K562 (cell line): ENCODE data around the gene TMEM120B. TPM values are rescaled to one million over a fixed set of nuclear protein-coding genes. Genes with fewer than 3 reads are reported as not detected.

Source experiments
- CBFB ChIP-seq: sonication (generic); formaldehyde crosslinking; IDR thresholded peaks from 2 replicates; pipeline ENCODE4 v1.4.0; 2020; ENCODE audit warnings: mild to moderate bottlenecking, missing genetic modification reagents
- CC2D1A ChIP-seq: fragments of 450-650 bp; IDR thresholded peaks from 2 replicates; pipeline ENCODE4 v1.6.1; 2017; ENCODE audit warnings: mild to moderate bottlenecking
- ETV5 ChIP-seq: sonication (generic); formaldehyde crosslinking; IDR thresholded peaks from 2 replicates; pipeline ENCODE4 v1.4.0; 2020; ENCODE audit warnings: low read depth, mild to moderate bottlenecking, missing genetic modification reagents
- KLF1 ChIP-seq: fragments of 450-650 bp; IDR thresholded peaks from 2 replicates; pipeline ENCODE4 v1.6.1; 2016; ENCODE audit warnings: missing genetic modification characterization, missing compliant biosample characterization
- L3MBTL2 ChIP-seq: fragments of 450-650 bp; IDR thresholded peaks from 2 replicates; pipeline ENCODE4 v1.6.1; 2016; ENCODE audit warnings: mild to moderate bottlenecking, moderate library complexity
- PHF20 ChIP-seq: fragments of 450-650 bp; IDR thresholded peaks from 2 replicates; pipeline ENCODE4 v1.6.1; 2018; ENCODE audit not compliant: partially characterized antibody
- POLR2AphosphoS5 ChIP-seq: IDR thresholded peaks from 2 replicates; pipeline ENCODE4 v1.6.1; 2011; ENCODE audit warnings: mild to moderate bottlenecking, low read depth, low read length, moderate library complexity; ENCODE audit not compliant: control insufficient read depth, insufficient read depth
- RBM14 ChIP-seq: fragments of 200-400 bp; formaldehyde crosslinking; IDR thresholded peaks from 2 replicates; pipeline ENCODE4 v1.6.1; 2018; ENCODE audit warnings: low read depth, mild to moderate bottlenecking, low read length, moderate library complexity, borderline replicate concordance; ENCODE audit not compliant: insufficient read depth
- ZKSCAN1 ChIP-seq: fragments of 150-350 bp; IDR thresholded peaks from 2 replicates; pipeline ENCODE4 v1.6.1; 2016; ENCODE audit warnings: low read depth, low read length
- ZNF146 ChIP-seq: IDR thresholded peaks from one replicate; pipeline ENCODE4 v1.6.1; 2018; ENCODE audit warnings: missing compliant biosample characterization; ENCODE audit not compliant: unreplicated experiment
- ZNF830 ChIP-seq: fragments of 250-450 bp; sonication (Bioruptor Pico); IDR thresholded peaks from 2 replicates; pipeline ENCODE4 v1.5.0; 2021; ENCODE audit warnings: mild to moderate bottlenecking
- polyA plus RNA-seq, 8 experiments: library from polyadenylated mRNA; depleted of rRNA in 4 of 8; stranded (reverse) in 5 of 8; unstranded in 3 of 8; fragments of >200 nt; fragmentation: Nextera tagmentation in 2 of 8; fragmentation: Illumina TruSeq in 1 of 8; extraction: Ambion mirVana in 2 of 8; extraction: Trizol in 1 of 8; gene quantifications; 2 replicates each; pipeline versions ENCODE4 v1.2.1 to v1.2.3, GENCODE V29; 2011 to 2014; ENCODE audit warnings: inconsistent platforms in 1 of 8, missing spikeins in 1 of 8
- total RNA-seq, 7 experiments: library from RNA; depleted of rRNA in 6 of 7; stranded (reverse); fragments of >200 nt in 6 of 7; fragmentation: Illumina TruSeq in 2 of 7; extraction: Trizol in 2 of 7; gene quantifications; 2 replicates each; pipeline versions ENCODE4 v1.2.1 to v1.2.3, GENCODE V29; 2011 to 2021; ENCODE audit warnings: low replicate concordance in 1 of 7
- TF ChIP-seq, protein P1 (sequence below): sonication (generic); formaldehyde crosslinking; IDR thresholded peaks from 2 replicates; pipeline ENCODE4 v1.8.0; 2022; ENCODE audit warnings: mild to moderate bottlenecking, missing genetic modification reagents
- TF ChIP-seq, protein P2 (sequence below), 2 experiments: fragments of 450-650 bp in 1 of 2; IDR thresholded peaks; 2 replicates each; pipeline ENCODE4 v1.6.1; 2011 to 2017; ENCODE audit warnings: low read depth in 2 of 2, antibody characterized with exemption in 1 of 2, borderline replicate concordance in 1 of 2, low read length in 1 of 2, mild to moderate bottlenecking in 1 of 2, mixed read lengths in 1 of 2; ENCODE audit not compliant: control insufficient read depth in 1 of 2
- TF ChIP-seq, protein P3 (sequence below): sonication (generic); formaldehyde crosslinking; IDR thresholded peaks from 2 replicates; pipeline ENCODE4 v1.8.0; 2023; ENCODE audit warnings: mild to moderate bottlenecking, missing genetic modification reagents
- TF ChIP-seq, protein P4 (sequence below): fragments of 250-450 bp; sonication (Bioruptor Pico); IDR thresholded peaks from 2 replicates; pipeline ENCODE4 v1.9.0; 2021; ENCODE audit warnings: mild to moderate bottlenecking
- TF ChIP-seq, protein P5 (sequence below), 2 experiments: fragments of 450-650 bp; conservative IDR thresholded peaks; 2 replicates each; pipeline ENCODE4 v1.6.1; 2017; ENCODE audit warnings: mild to moderate bottlenecking in 2 of 2, moderate library complexity in 2 of 2
- TF ChIP-seq, protein P6 (sequence below): fragments of 450-650 bp; formaldehyde crosslinking; IDR thresholded peaks from 2 replicates; pipeline ENCODE4 v1.4.0; 2022; ENCODE audit warnings: missing genetic modification characterization

The TMEM120B gene
- total and polyA plus RNA-seq, 9 of the 15 experiments (the other 6 are each of a cell fraction or from before 2014, with no cell fraction given): 1.7 to 18.6 (median 7.4) TPM

DNA sequence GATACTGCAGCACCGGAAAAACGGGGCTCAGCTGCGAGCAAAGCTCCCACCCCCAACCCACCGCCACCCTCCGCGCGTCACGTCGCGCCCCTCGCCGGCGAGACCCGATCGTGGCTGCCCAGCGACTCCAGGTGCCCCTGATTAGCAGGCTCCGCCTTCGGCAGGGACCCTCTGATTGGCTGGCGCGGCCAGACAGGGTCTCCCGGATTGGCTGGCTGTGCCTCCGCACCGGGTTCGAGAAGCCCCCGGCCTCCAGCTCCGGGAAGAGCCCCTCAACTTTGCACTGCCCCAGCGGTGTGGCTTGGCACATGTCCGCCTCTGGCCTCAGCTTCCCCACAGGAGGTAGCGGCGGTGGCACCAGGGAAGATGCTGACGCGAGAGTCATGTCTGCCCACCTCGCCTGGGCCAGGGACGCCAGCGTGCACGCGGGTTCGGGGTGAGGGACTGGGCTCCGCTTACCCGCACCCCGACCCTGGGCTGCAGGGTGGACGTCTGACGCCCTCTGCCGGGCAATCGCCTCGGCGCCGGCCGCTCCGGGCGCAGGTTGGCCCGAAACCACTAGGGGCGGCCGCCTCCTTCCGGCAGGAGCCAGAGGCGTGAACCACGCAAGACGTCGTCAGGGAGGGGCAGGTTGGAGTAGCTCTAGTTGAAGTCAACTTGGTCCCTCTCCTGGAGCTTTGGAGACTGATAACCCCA lies 81.4 kb downstream of the TMEM120B start (continued):
- TF ChIP-seq, protein P1, sequence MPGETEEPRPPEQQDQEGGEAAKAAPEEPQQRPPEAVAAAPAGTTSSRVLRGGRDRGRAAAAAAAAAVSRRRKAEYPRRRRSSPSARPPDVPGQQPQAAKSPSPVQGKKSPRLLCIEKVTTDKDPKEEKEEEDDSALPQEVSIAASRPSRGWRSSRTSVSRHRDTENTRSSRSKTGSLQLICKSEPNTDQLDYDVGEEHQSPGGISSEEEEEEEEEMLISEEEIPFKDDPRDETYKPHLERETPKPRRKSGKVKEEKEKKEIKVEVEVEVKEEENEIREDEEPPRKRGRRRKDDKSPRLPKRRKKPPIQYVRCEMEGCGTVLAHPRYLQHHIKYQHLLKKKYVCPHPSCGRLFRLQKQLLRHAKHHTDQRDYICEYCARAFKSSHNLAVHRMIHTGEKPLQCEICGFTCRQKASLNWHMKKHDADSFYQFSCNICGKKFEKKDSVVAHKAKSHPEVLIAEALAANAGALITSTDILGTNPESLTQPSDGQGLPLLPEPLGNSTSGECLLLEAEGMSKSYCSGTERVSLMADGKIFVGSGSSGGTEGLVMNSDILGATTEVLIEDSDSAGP (CRISPR knock-in tag): peak; percentile 41; the same call in 1 of the 2 replicates
- TF ChIP-seq, protein P2, sequence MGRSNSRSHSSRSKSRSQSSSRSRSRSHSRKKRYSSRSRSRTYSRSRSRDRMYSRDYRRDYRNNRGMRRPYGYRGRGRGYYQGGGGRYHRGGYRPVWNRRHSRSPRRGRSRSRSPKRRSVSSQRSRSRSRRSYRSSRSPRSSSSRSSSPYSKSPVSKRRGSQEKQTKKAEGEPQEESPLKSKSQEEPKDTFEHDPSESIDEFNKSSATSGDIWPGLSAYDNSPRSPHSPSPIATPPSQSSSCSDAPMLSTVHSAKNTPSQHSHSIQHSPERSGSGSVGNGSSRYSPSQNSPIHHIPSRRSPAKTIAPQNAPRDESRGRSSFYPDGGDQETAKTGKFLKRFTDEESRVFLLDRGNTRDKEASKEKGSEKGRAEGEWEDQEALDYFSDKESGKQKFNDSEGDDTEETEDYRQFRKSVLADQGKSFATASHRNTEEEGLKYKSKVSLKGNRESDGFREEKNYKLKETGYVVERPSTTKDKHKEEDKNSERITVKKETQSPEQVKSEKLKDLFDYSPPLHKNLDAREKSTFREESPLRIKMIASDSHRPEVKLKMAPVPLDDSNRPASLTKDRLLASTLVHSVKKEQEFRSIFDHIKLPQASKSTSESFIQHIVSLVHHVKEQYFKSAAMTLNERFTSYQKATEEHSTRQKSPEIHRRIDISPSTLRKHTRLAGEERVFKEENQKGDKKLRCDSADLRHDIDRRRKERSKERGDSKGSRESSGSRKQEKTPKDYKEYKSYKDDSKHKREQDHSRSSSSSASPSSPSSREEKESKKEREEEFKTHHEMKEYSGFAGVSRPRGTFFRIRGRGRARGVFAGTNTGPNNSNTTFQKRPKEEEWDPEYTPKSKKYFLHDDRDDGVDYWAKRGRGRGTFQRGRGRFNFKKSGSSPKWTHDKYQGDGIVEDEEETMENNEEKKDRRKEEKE (IDR thresholded peaks at IDR 0.05; ENCODE audit: borderline replicate concordance in 1 of 2, control insufficient read depth in 1 of 2, low read depth in 2 of 2, low read length in 1 of 2): 0 out of 4 replicates have a peak, but pooled peaks of 1 of the 2 experiments have one; percentile 21
- TF ChIP-seq PHF20 (peak; percentile 42), CBFB (peak; percentile 94), KLF1 (peak; percentile 85), POLR2AphosphoS5 (peak; percentile 43; the same call in 1 of the 2 replicates), ZKSCAN1 (peak; percentile 74; the same call in 1 of the 2 replicates), CC2D1A (peak; percentile 64; the same call in 1 of the 2 replicates), ETV5 (CRISPR knock-in tag) (peak; percentile 99), RBM14 (peak; percentile 27; the same call in 1 of the 2 replicates), ZNF146 (CRISPR knock-in tag) (peak; percentile 25), ZNF830 (CRISPR knock-in tag) (no peak), L3MBTL2 (peak; percentile 97)
- TF ChIP-seq, protein P3, sequence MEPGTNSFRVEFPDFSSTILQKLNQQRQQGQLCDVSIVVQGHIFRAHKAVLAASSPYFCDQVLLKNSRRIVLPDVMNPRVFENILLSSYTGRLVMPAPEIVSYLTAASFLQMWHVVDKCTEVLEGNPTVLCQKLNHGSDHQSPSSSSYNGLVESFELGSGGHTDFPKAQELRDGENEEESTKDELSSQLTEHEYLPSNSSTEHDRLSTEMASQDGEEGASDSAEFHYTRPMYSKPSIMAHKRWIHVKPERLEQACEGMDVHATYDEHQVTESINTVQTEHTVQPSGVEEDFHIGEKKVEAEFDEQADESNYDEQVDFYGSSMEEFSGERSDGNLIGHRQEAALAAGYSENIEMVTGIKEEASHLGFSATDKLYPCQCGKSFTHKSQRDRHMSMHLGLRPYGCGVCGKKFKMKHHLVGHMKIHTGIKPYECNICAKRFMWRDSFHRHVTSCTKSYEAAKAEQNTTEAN: peak; percentile 88; the same call in 1 of the 2 replicates
- TF ChIP-seq, protein P4, sequence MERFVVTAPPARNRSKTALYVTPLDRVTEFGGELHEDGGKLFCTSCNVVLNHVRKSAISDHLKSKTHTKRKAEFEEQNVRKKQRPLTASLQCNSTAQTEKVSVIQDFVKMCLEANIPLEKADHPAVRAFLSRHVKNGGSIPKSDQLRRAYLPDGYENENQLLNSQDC (CRISPR knock-in tag): no peak
- TF ChIP-seq, protein P5, sequence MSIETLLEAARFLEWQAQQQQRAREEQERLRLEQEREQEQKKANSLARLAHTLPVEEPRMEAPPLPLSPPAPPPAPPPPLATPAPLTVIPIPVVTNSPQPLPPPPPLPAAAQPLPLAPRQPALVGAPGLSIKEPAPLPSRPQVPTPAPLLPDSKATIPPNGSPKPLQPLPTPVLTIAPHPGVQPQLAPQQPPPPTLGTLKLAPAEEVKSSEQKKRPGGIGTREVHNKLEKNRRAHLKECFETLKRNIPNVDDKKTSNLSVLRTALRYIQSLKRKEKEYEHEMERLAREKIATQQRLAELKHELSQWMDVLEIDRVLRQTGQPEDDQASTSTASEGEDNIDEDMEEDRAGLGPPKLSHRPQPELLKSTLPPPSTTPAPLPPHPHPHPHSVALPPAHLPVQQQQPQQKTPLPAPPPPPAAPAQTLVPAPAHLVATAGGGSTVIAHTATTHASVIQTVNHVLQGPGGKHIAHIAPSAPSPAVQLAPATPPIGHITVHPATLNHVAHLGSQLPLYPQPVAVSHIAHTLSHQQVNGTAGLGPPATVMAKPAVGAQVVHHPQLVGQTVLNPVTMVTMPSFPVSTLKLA (conservative IDR thresholded peaks at IDR 0.05): peak; percentile 69 to 83
- TF ChIP-seq, protein P6, sequence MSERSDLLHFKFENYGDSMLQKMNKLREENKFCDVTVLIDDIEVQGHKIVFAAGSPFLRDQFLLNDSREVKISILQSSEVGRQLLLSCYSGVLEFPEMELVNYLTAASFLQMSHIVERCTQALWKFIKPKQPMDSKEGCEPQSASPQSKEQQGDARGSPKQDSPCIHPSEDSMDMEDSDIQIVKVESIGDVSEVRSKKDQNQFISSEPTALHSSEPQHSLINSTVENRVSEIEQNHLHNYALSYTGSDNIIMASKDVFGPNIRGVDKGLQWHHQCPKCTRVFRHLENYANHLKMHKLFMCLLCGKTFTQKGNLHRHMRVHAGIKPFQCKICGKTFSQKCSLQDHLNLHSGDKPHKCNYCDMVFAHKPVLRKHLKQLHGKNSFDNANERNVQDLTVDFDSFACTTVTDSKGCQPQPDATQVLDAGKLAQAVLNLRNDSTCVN (CRISPR knock-in tag): 0 out of 2 replicates have a peak, but pooled peaks have one; percentile 56
